Cardiac muscle cell (in vitro differentiated cells and primary cell): Measurements from ENCODE around the gene GPC5. TPM values are rescaled to one million over a fixed set of nuclear protein-coding genes. Genes with fewer than 3 reads are reported as not detected.

Source experiments
- DNase-seq, 2 donors: peaks; one replicate each; pipeline versions ENCODE4 v3.0.0 to v3.0.0-alpha.2; 2010 to 2017; ENCODE audit warnings: low read depth in 1 of 2, low spot score in 1 of 2
- H3K27ac ChIP-seq: fragments of 200-600 bp; sonication (generic); 2 replicates; pipeline ENCODE4 v1.5.1; 2016
- H3K27me3 ChIP-seq: fragments of 200-600 bp; sonication (generic); 2 replicates; pipeline ENCODE4 v1.6.0; 2016; ENCODE audit warnings: control low read depth
- H3K36me3 ChIP-seq: fragments of 200-600 bp; sonication (generic); 2 replicates; pipeline ENCODE4 v1.5.1; 2016; ENCODE audit warnings: control low read depth
- H3K4me1 ChIP-seq: fragments of 200-600 bp; sonication (generic); 2 replicates; pipeline ENCODE4 v1.8.1; 2017; ENCODE audit warnings: low read depth, mild to moderate bottlenecking, mixed run types
- H3K4me3 ChIP-seq: fragments of 200-600 bp; sonication (generic); 2 replicates; pipeline ENCODE4 v1.5.1; 2016; ENCODE audit warnings: mild to moderate bottlenecking
- H3K9me3 ChIP-seq: fragments of 200-600 bp; sonication (generic); 2 replicates; pipeline ENCODE4 v1.5.1; 2017; ENCODE audit warnings: low read depth, mild to moderate bottlenecking, control low read depth
- CTCF ChIP-seq: IDR thresholded peaks from 2 replicates; pipeline ENCODE4 v1.5.1; 2012; ENCODE audit warnings: low read depth, mild to moderate bottlenecking, low read length
- polyA plus RNA-seq: library from polyadenylated mRNA; unstranded; fragments of >200 nt; fragmentation: Nextera tagmentation; extraction: Ambion mirVana; gene quantifications from 2 replicates; pipeline ENCODE4 v1.2.1, GENCODE V29; 2016
- total RNA-seq: library from RNA; depleted of rRNA; stranded (reverse); fragments of >200 nt; gene quantifications from 2 replicates; pipeline ENCODE4 v1.2.3, GENCODE V29; 2016

Gene GPC5
- total and polyA plus RNA-seq, 2 experiments from 2014 or later: 0.97 to 3.3 TPM

GRCh38 chr13:92103689-92104153, 705.3 kb downstream of the GPC5 start:
- H3K4me1 ChIP-seq: no peaks in the 10 kb centered on the region
- H3K27me3 ChIP-seq: no peaks in the 10 kb centered on the region
- TF ChIP-seq CTCF: no peak
- no peak overlapping the region for H3K4me3 ChIP-seq
- H3K9me3 ChIP-seq: no peaks in the 10 kb centered on the region
- H3K36me3 ChIP-seq: no peaks in the 10 kb centered on the region
- H3K27ac ChIP-seq: no peak overlapping the region
- DNase-seq: peak; percentile 8 to 56

GRCh38 chr13:92122186-92122853, 723.9 kb downstream of the GPC5 start:
- peak in 1 of 2 donors; percentile 29 for DNase-seq

GRCh38 chr13:92126399-92126798, 728.0 kb downstream of the GPC5 start:
- no peaks in the 10 kb centered on the region for H3K36me3 ChIP-seq
- no peak overlapping the region for H3K27ac ChIP-seq
- no peak overlapping the region for H3K4me3 ChIP-seq
- H3K9me3 ChIP-seq: no peaks in the 10 kb centered on the region
- no peaks in the 10 kb centered on the region for H3K4me1 ChIP-seq
- TF ChIP-seq CTCF: no peak
- no peaks in the 10 kb centered on the region for H3K27me3 ChIP-seq
- no peak for DNase-seq

More at GRCh38 chr13:92122186-92122853, 723.9 kb downstream of the GPC5 start:
- Histone ChIP-seq H3K4me1 (no peaks in the 10 kb centered on the region), H3K27ac (no peak overlapping the region), H3K27me3 (no peaks in the 10 kb centered on the region), H3K4me3 (no peak overlapping the region), H3K36me3 (no peaks in the 10 kb centered on the region), H3K9me3 (no peaks in the 10 kb centered on the region)
- TF ChIP-seq CTCF: no peak

GRCh38 chr13:92135509-92135908, 737.1 kb downstream of the GPC5 start:
- TF ChIP-seq CTCF: no peak
- H3K27me3 ChIP-seq: no peaks in the 10 kb centered on the region

GRCh38 chr13:92136449-92137155, 738.2 kb downstream of the GPC5 start:
- Histone ChIP-seq H3K27ac (no peak overlapping the region), H3K9me3 (no peaks in the 10 kb centered on the region), H3K27me3 (no peaks in the 10 kb centered on the region), H3K36me3 (no peaks in the 10 kb centered on the region), H3K4me3 (no peak overlapping the region), H3K4me1 (no peaks in the 10 kb centered on the region)
- DNase-seq: peak in 1 of 2 donors; percentile 21
- TF ChIP-seq CTCF: no peak

More at GRCh38 chr13:92135509-92135908, 737.1 kb downstream of the GPC5 start:
- Histone ChIP-seq H3K9me3 (no peaks in the 10 kb centered on the region), H3K27ac (no peak overlapping the region), H3K36me3 (no peaks in the 10 kb centered on the region), H3K4me1 (no peaks in the 10 kb centered on the region), H3K4me3 (no peak overlapping the region)
- no peak for DNase-seq
